PC-9 (cell line): ENCODE data around the gene FNDC3B. TPM values are rescaled to one million over a fixed set of nuclear protein-coding genes. Genes with fewer than 3 reads are reported as not detected.

ENCODE experiments used
- BruUV-seq: library from RNA; stranded (reverse); fragments of 400-500 nt; replicated peaks from 2 replicates; lab custom pipeline; 2021; lab: Mats Ljungman, UMichigan
- CTCF ChIA-PET: fragments of 300-600 bp; sonication (Branson Sonifier 250); formaldehyde crosslinking; loops from one replicate; lab custom pipeline; 2022; ENCODE audit warnings: antibody characterized with exemption; lab: Charles Lee
- POLR2A ChIA-PET: fragments of 300-600 bp; sonication (Branson Sonifier 250); formaldehyde crosslinking; loops from one replicate; lab custom pipeline; 2022; ENCODE audit warnings: antibody characterized with exemption; ENCODE audit not compliant: unreplicated experiment; lab: Charles Lee
- DNase-seq, 2 experiments: peaks; one replicate each; pipeline versions ENCODE4 v3.0.0 to v3.0.0-alpha.2; 2015 to 2022; ENCODE audit warnings: mixed read lengths in 1 of 2
- H2AFZ ChIP-seq: fragments of 200-600 bp; sonication (generic); 2 replicates; pipeline ENCODE4 v1.8.1; 2017; ENCODE audit warnings: antibody characterized with exemption
- H3F3A ChIP-seq: fragments of 200-600 bp; sonication (generic); 2 replicates; pipeline ENCODE4 v1.8.1; 2017; ENCODE audit warnings: antibody characterized with exemption, mild to moderate bottlenecking, low read depth; ENCODE audit not compliant: insufficient read depth
- H3K27ac ChIP-seq: fragments of 200-600 bp; sonication (generic); 2 replicates; pipeline ENCODE4 v1.6.1; 2016; ENCODE audit warnings: mixed run types
- H3K27me3 ChIP-seq: fragments of 200-600 bp; sonication (generic); 2 replicates; pipeline ENCODE4 v1.6.1; 2016; ENCODE audit warnings: low read depth, mixed run types; ENCODE audit not compliant: insufficient read depth
- H3K36me3 ChIP-seq: fragments of 200-600 bp; sonication (generic); 2 replicates; pipeline ENCODE4 v1.6.1; 2016; ENCODE audit warnings: low read depth, mixed run types
- H3K4me1 ChIP-seq: fragments of 200-600 bp; sonication (generic); replicated peaks from 2 replicates; pipeline ENCODE4 v1.6.1; 2016; ENCODE audit warnings: mixed run types; ENCODE audit not compliant: insufficient read depth
- H3K4me2 ChIP-seq: fragments of 200-600 bp; sonication (generic); 2 replicates; pipeline ENCODE4 v1.6.1; 2017; ENCODE audit warnings: mixed run types
- H3K4me3 ChIP-seq: fragments of 200-600 bp; sonication (generic); 2 replicates; pipeline ENCODE4 v1.6.1; 2016; ENCODE audit warnings: mixed run types
- H3K79me2 ChIP-seq: fragments of 200-600 bp; sonication (generic); 2 replicates; pipeline ENCODE4 v1.6.1; 2017; ENCODE audit warnings: low read depth, mixed run types
- H3K9me2 ChIP-seq: fragments of 200-600 bp; sonication (generic); 2 replicates; pipeline ENCODE4 v1.8.1; 2017; ENCODE audit warnings: mild to moderate bottlenecking; ENCODE audit not compliant: insufficient read depth
- H3K9me3 ChIP-seq: fragments of 200-600 bp; sonication (generic); 2 replicates; pipeline ENCODE4 v1.8.1; 2016; ENCODE audit warnings: low read depth; ENCODE audit not compliant: insufficient read depth
- H4K20me1 ChIP-seq: fragments of 200-600 bp; sonication (generic); 2 replicates; pipeline ENCODE4 v1.8.1; 2017; ENCODE audit not compliant: insufficient read depth
- EZH2 ChIP-seq: fragments of 200-600 bp; sonication (generic); IDR thresholded peaks from 2 replicates; pipeline ENCODE4 v1.8.0; 2017; ENCODE audit warnings: antibody characterized with exemption, low read depth
- intact Hi-C: fragments of 100-400 bp; cut with micrococcal nuclease; formaldehyde crosslinking; loops from one replicate; pipeline ENCODE4 v1.10.0; 2022; ENCODE audit not compliant: unreplicated experiment
- total RNA-seq: library from RNA; stranded (reverse); gene quantifications from 2 replicates; pipeline ENCODE4 v1.2.3, GENCODE V29; 2021
- TF ChIP-seq, protein P1 (sequence below): fragments of 200-600 bp; sonication (generic); conservative IDR thresholded peaks from 2 replicates; pipeline ENCODE4 v1.6.1; 2017; ENCODE audit warnings: mixed run types, antibody characterized with exemption, mild to moderate bottlenecking, moderate library complexity

FNDC3B gene
- total RNA-seq, 1 experiment from 2014 or later, result 106 TPM

DNA sequence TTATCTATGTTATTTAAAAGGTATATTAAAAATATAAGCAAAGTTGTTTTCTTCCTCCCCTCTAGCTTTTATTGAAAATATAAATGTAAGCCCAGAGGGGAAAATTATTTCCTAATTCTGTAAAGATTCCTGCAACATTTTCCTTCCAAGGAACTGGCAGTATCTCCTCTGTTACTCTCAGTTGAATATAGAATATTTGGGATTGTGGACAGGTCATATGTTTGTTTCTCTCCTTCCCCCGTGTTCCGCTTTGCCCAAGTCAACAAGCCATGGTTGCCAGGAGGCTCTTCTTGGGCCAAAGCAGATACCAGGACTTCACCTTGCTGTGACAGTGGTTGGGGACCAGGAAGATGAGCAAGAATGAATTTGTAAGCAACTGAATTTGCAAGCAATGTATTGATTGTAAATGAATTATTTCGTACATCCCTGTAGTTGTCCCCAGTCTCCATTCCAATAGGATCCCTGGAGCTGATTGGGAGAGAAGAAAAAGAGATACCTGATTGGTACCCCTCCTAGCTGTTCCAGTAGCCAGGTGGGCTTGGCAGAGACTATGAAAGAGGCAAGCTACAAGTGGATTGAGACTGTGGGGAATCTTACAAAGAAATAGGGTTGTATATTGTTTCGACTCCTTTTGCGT lies 130.8 kb downstream of the FNDC3B start:
- no peaks in the 10 kb centered on the region for H3K27me3 ChIP-seq
- ChIA-PET POLR2A (interaction anchor here (0.5 to 0.7 kb wide), 2 partner anchors 48 to 581 kb away, joined by 3 to 6 read pairs; no protein-coding TSS in a partner anchor), CTCF (interaction anchor here (1.1 to 1.3 kb wide), 2 partner anchors 30 to 32 kb away, joined by 3 to 4 read pairs; no protein-coding TSS in a partner anchor)
- TF ChIP-seq, protein P1, sequence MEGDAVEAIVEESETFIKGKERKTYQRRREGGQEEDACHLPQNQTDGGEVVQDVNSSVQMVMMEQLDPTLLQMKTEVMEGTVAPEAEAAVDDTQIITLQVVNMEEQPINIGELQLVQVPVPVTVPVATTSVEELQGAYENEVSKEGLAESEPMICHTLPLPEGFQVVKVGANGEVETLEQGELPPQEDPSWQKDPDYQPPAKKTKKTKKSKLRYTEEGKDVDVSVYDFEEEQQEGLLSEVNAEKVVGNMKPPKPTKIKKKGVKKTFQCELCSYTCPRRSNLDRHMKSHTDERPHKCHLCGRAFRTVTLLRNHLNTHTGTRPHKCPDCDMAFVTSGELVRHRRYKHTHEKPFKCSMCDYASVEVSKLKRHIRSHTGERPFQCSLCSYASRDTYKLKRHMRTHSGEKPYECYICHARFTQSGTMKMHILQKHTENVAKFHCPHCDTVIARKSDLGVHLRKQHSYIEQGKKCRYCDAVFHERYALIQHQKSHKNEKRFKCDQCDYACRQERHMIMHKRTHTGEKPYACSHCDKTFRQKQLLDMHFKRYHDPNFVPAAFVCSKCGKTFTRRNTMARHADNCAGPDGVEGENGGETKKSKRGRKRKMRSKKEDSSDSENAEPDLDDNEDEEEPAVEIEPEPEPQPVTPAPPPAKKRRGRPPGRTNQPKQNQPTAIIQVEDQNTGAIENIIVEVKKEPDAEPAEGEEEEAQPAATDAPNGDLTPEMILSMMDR, result no peak
- TF ChIP-seq EZH2, result no peak
- peaks cover 25% of the 10 kb centered on the region for H4K20me1 ChIP-seq
- H3K4me2 ChIP-seq, result peak overlapping the region; percentile 62
- no peak overlapping the region for H2AFZ ChIP-seq
- intact Hi-C loops, result no loop called here
- no peak overlapping the region for H3K4me3 ChIP-seq
- DNase-seq, result no peak
- peak overlapping the region; percentile 76 for H3K27ac ChIP-seq
- peaks cover 43% of the 10 kb centered on the region for H3K36me3 ChIP-seq
- H3K9me2 ChIP-seq, result no peaks in the 10 kb centered on the region
- H3F3A ChIP-seq, result peaks cover 80% of the 10 kb centered on the region
- H3K79me2 ChIP-seq, result peaks cover 96% of the 10 kb centered on the region
- no TSS peak for BruUV-seq
- peaks cover 83% of the 10 kb centered on the region for H3K4me1 ChIP-seq
- no peaks in the 10 kb centered on the region for H3K9me3 ChIP-seq

DNA sequence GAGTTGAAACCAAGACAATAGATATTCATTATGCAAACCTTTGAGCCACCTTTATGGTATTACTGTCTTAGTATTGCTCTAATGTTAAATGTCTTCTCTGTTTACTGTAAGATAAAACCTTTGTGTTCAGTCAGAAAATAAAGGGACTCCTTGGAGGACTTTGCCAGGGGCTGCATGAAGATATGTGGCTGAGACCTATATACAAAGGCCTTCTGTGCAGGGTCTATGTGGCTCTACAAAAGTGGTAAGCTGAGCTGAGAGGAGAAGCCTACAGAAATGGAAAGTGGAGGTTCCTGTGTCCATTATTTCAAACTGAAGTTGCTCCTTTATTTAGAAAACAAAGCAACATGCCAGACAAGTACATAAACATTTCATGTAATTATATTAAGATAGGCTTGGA lies 131.5 kb downstream of the FNDC3B start:
- intact Hi-C loops, result no loop called here
- no peak overlapping the region for H3K4me2 ChIP-seq
- no peak overlapping the region for H3K4me3 ChIP-seq
- ChIA-PET POLR2A (interaction anchor here (0.7 kb wide), 1 partner anchor 581 kb away, joined by 6 read pairs; no protein-coding TSS in a partner anchor), CTCF (interaction anchor here (0.6 kb wide), 1 partner anchor 12 kb away, joined by 7 read pairs; no protein-coding TSS in a partner anchor)
- no peak for DNase-seq
- peaks cover 96% of the 10 kb centered on the region for H3K79me2 ChIP-seq
- H3K9me3 ChIP-seq, result no peaks in the 10 kb centered on the region
- H2AFZ ChIP-seq, result no peak overlapping the region
- peak overlapping the region; percentile 9; the same call in 1 of the 2 replicates for H3K27ac ChIP-seq
- H3K27me3 ChIP-seq, result no peaks in the 10 kb centered on the region
- H3F3A ChIP-seq, result peaks cover 78% of the 10 kb centered on the region
- no peaks in the 10 kb centered on the region for H3K9me2 ChIP-seq
- H4K20me1 ChIP-seq, result peaks cover 30% of the 10 kb centered on the region
- no TSS peak for BruUV-seq
- no peak for TF ChIP-seq EZH2
- TF ChIP-seq, protein P1, result no peak
- peaks cover 77% of the 10 kb centered on the region for H3K4me1 ChIP-seq
- peaks cover 41% of the 10 kb centered on the region for H3K36me3 ChIP-seq

DNA sequence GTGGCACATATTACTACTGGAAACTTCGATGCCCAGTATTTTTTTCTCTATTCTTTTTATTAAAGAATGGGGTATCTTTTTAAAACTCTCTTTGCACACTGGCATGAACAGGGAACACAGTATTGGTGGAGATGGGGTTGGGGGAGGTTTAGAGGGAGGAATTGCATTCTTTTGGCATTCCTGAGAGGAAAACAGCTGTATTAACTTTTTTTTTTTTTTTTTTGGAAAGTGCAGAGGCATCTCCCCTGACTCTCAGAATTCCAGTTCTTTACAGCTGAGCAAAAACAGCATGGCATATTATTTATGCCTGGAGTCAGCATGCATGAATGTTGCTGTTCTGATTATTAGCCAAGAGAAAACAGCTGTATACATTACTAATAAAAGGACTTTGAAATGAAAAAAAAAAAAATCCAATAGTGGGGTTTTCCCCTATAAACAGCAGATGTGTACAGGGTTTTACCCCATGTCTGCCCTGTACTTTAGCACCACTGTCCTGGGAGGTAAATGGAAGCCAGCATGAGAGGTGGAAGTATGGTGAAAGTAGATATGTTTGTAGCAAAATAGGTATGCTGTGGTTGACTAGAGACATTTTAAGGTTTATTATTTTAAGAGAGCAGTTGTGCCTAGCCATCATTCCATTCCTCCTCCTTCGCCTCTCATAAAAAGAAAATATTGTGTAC lies 132.2 kb downstream of the FNDC3B start:
- no peak overlapping the region for H3K4me3 ChIP-seq
- no peak for TF ChIP-seq EZH2
- TF ChIP-seq, protein P1, result no peak
- H3K9me3 ChIP-seq, result no peaks in the 10 kb centered on the region
- CTCF ChIA-PET, result interaction anchor here (0.6 kb wide), 1 partner anchor 11 kb away, joined by 7 read pairs; no protein-coding TSS in a partner anchor
- H3K27ac ChIP-seq, result peak overlapping the region; percentile 9; the same call in 1 of the 2 replicates
- no TSS peak for BruUV-seq
- H3F3A ChIP-seq, result peaks cover 78% of the 10 kb centered on the region
- POLR2A ChIA-PET, result no interaction called here
- no peaks in the 10 kb centered on the region for H3K9me2 ChIP-seq
- peaks cover 33% of the 10 kb centered on the region for H4K20me1 ChIP-seq
- H3K27me3 ChIP-seq, result no peaks in the 10 kb centered on the region
- no peak for DNase-seq
- H3K79me2 ChIP-seq, result peaks cover 96% of the 10 kb centered on the region
- peaks cover 77% of the 10 kb centered on the region for H3K4me1 ChIP-seq
- intact Hi-C loops, result no loop called here
- no peak overlapping the region for H2AFZ ChIP-seq
- no peak overlapping the region for H3K4me2 ChIP-seq
- peaks cover 43% of the 10 kb centered on the region for H3K36me3 ChIP-seq
